Hepatocyte (in vitro differentiated cells): ENCODE results near the gene VENTX. TPM values are rescaled to one million over a fixed set of nuclear protein-coding genes. Genes with fewer than 3 reads are reported as not detected.

ENCODE experiments used
- DNase-seq: peaks from one replicate; pipeline ENCODE4 v3.0.0-alpha.2; 2016; ENCODE audit warnings: low spot score
- H2AFZ ChIP-seq: fragments of 200-600 bp; sonication (generic); 2 replicates; pipeline ENCODE4 v1.6.0; 2016; ENCODE audit warnings: antibody characterized with exemption, mild to moderate bottlenecking
- H3K27ac ChIP-seq: fragments of 200-600 bp; sonication (generic); 2 replicates; pipeline ENCODE4 v1.5.1; 2016; ENCODE audit warnings: mild to moderate bottlenecking
- H3K27me3 ChIP-seq: fragments of 200-600 bp; sonication (generic); 2 replicates; pipeline ENCODE4 v1.6.1; 2016
- H3K36me3 ChIP-seq: fragments of 200-600 bp; sonication (generic); replicated peaks from 2 replicates; pipeline ENCODE4 v1.5.1; 2016; ENCODE audit warnings: low read depth; ENCODE audit not compliant: insufficient read depth
- H3K4me1 ChIP-seq: fragments of 200-600 bp; sonication (generic); 2 replicates; pipeline ENCODE4 v1.5.1; 2016; ENCODE audit warnings: mild to moderate bottlenecking, moderate library complexity; ENCODE audit not compliant: insufficient read depth
- H3K4me2 ChIP-seq: fragments of 200-600 bp; sonication (generic); 2 replicates; pipeline ENCODE4 v1.6.0; 2016
- H3K4me3 ChIP-seq: fragments of 200-600 bp; sonication (generic); 2 replicates; pipeline ENCODE4 v1.5.1; 2016; ENCODE audit warnings: mild to moderate bottlenecking
- H3K79me2 ChIP-seq: fragments of 200-600 bp; sonication (generic); 2 replicates; pipeline ENCODE4 v1.6.0; 2017; ENCODE audit warnings: mild to moderate bottlenecking
- H3K9me2 ChIP-seq: fragments of 200-600 bp; sonication (generic); replicated peaks from 2 replicates; pipeline ENCODE4 v1.6.0; 2017; ENCODE audit warnings: mild to moderate bottlenecking; ENCODE audit not compliant: insufficient read depth
- H3K9me3 ChIP-seq: fragments of 200-600 bp; sonication (generic); 2 replicates; pipeline ENCODE4 v1.5.1; 2016; ENCODE audit warnings: low read depth, mild to moderate bottlenecking
- H4K20me1 ChIP-seq: fragments of 200-600 bp; sonication (generic); 2 replicates; pipeline ENCODE4 v1.6.0; 2016; ENCODE audit warnings: mild to moderate bottlenecking; ENCODE audit not compliant: insufficient read depth, poor library complexity, severe bottlenecking
- CTCF ChIP-seq: fragments of 200-600 bp; sonication (generic); IDR thresholded peaks from 2 replicates; pipeline ENCODE4 v1.5.1; 2016; ENCODE audit warnings: antibody characterized with exemption, mild to moderate bottlenecking; ENCODE audit not compliant: poor library complexity
- EZH2 ChIP-seq: fragments of 200-600 bp; sonication (generic); IDR thresholded peaks from 2 replicates; pipeline ENCODE4 v1.6.1; 2016; ENCODE audit warnings: antibody characterized with exemption, mild to moderate bottlenecking, borderline replicate concordance
- EZH2phosphoT487 ChIP-seq: fragments of 200-600 bp; sonication (generic); IDR thresholded peaks from one replicate; pipeline ENCODE4 v1.6.1; 2018; ENCODE audit warnings: antibody characterized with exemption, mild to moderate bottlenecking, low read depth, moderate library complexity; ENCODE audit not compliant: unreplicated experiment, severe bottlenecking
- WGBS: methylation state at CpG from one replicate; pipeline ENCODE4 v1.1.6; 2016; ENCODE audit warnings: low lambda C conversion rate; ENCODE audit errors: missing lambda C conversion rate; 5-methylcytosine and 5-hydroxymethylcytosine counted together
- polyA plus RNA-seq: library from polyadenylated mRNA; unstranded; fragments of >200 nt; fragmentation: Nextera tagmentation; extraction: Ambion mirVana; gene quantifications from 2 replicates; pipeline ENCODE4 v1.2.1, GENCODE V29; 2016
- total RNA-seq: library from RNA; depleted of rRNA; stranded (reverse); fragments of >200 nt; gene quantifications from 2 replicates; pipeline ENCODE4 v1.2.3, GENCODE V29; 2014

VENTX gene
- total and polyA plus RNA-seq, 2 experiments from 2014 or later: not detected

- Histone ChIP-seq H3K9me3 (no peaks in the 10 kb centered on the region), H3K79me2 (no peaks in the 10 kb centered on the region), H3K4me3 (no peak overlapping the region), H3K4me2 (no peak overlapping the region), H3K36me3 (no peaks in the 10 kb centered on the region), H4K20me1 (no peaks in the 10 kb centered on the region), H3K27me3 (no peaks in the 10 kb centered on the region), H3K27ac (no peak overlapping the region), H3K4me1 (no peaks in the 10 kb centered on the region), H3K9me2 (no peaks in the 10 kb centered on the region), H2AFZ (no peak overlapping the region)
- TF ChIP-seq CTCF (no peak), EZH2phosphoT487 (no peak), EZH2 (no peak)
- WGBS: 94% methylated on average over 19 of the region's 26 CpGs
- DNase-seq: no peak
These were observed 31.7 kb downstream of the VENTX start for GRCh38 chr10:133269367-133269766.

- WGBS: 93% methylated on average over 20 of the region's 20 CpGs
- H3K36me3 ChIP-seq: no peaks in the 10 kb centered on the region
- no peak overlapping the region for H3K4me3 ChIP-seq
- no peak overlapping the region for H3K27ac ChIP-seq
- peaks cover 7% of the 10 kb centered on the region for H3K4me1 ChIP-seq
- no peak overlapping the region for H2AFZ ChIP-seq
- no peaks in the 10 kb centered on the region for H3K79me2 ChIP-seq
- H4K20me1 ChIP-seq: no peaks in the 10 kb centered on the region
- no peaks in the 10 kb centered on the region for H3K9me2 ChIP-seq
- TF ChIP-seq EZH2 (no peak), CTCF (no peak), EZH2phosphoT487 (no peak)
- H3K9me3 ChIP-seq: no peaks in the 10 kb centered on the region
- no peak for DNase-seq
- H3K27me3 ChIP-seq: no peaks in the 10 kb centered on the region
- H3K4me2 ChIP-seq: no peak overlapping the region
These were observed 32.5 kb downstream of the VENTX start for GRCh38 chr10:133270204-133270603.

GRCh38 chr10:133270773-133271297 lies 33.2 kb downstream of the VENTX start:
- no peaks in the 10 kb centered on the region for H3K36me3 ChIP-seq
- peaks cover 10% of the 10 kb centered on the region for H3K4me1 ChIP-seq
- no peaks in the 10 kb centered on the region for H4K20me1 ChIP-seq
- H3K9me2 ChIP-seq: no peaks in the 10 kb centered on the region
- peaks cover 5% of the 10 kb centered on the region for H3K27me3 ChIP-seq
- H3K9me3 ChIP-seq: no peaks in the 10 kb centered on the region
- no peak overlapping the region for H3K4me3 ChIP-seq
- 97% methylated on average over 19 of the region's 19 CpGs for WGBS
- H3K79me2 ChIP-seq: no peaks in the 10 kb centered on the region
- H3K4me2 ChIP-seq: no peak overlapping the region
- no peak for TF ChIP-seq EZH2
- TF ChIP-seq EZH2phosphoT487: no peak
- TF ChIP-seq CTCF: no peak
- DNase-seq: no peak
- H2AFZ ChIP-seq: no peak overlapping the region
- H3K27ac ChIP-seq: no peak overlapping the region
